Measurements from ENCODE around the gene MCL1. TPM values are rescaled to one million over a fixed set of nuclear protein-coding genes. Genes with fewer than 3 reads are reported as not detected.

MCL1 gene
- polyA plus RNA-seq, 1 donor (not counting 4 experiments of a cell fraction or from before 2014, with no cell fraction given) = 237 TPM

DNA sequence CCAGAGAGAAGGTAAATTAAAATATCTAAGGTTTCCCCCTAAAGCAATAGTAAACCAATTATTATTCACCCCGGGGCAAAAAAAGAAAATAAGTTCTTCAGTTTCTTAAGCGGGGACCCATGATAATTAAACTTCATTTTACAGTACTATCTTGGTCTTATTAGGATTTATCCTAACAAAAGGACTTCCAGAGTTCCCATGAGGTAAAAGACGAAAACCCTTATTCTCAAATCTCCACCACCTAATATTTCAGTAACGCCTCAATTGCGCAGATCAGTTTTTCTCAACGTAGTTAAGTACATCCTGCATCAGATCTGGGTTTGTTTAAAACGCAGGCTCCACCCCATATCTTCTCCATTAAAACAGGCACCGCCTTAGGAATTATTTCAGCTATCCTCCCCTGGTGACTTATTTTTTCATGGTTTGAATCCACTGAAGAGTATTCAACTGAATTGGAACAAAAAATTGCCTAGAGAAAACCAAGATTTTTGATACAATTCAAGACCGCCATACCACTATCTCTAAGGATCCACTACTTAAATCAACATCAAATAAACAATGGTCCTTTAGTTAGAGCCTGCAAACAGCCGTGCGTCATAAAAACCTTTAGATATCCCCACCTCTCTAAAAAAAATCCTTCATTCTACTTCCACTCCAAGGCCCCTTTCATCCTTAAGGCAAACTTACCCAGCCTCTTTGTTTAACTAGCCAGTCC is 1.7 kb downstream of the MCL1 start:
- DNase-seq (ENCODE audit: low read depth, low spot score) (no peak), FAIRE-seq (no peak)
- no peak overlapping the region for H2AFZ ChIP-seq (ENCODE audit: control insufficient read depth, low read length)
- H3K9me3 ChIP-seq (ENCODE audit: control insufficient read depth, low read depth, low read length) = no peaks in the 10 kb centered on the region
- peaks cover 67% of the 10 kb centered on the region for H3K79me2 ChIP-seq (ENCODE audit: control insufficient read depth, insufficient read depth, low read length)
- H3K9me1 ChIP-seq (ENCODE audit: control insufficient read depth, extremely low read depth, insufficient read depth, low read length) = no peaks in the 10 kb centered on the region
- H3K4me1 ChIP-seq (ENCODE audit: control insufficient read depth, extremely low read depth, insufficient read depth, low read length) = peaks cover 37% of the 10 kb centered on the region
- H3K4me2 ChIP-seq (ENCODE audit: control insufficient read depth, extremely low read depth, insufficient read depth, low read depth, low read length) = peak overlapping the region; percentile 30
- H3K36me3 ChIP-seq (ENCODE audit: control insufficient read depth in 2 of 2, extremely low read depth in 1 of 2, insufficient read depth in 2 of 2, low read length in 2 of 2) = peaks cover 24 to 59% of the 10 kb centered on the region in 2 experiments
- dilution Hi-C loops (cut with MboI; ENCODE audit: extremely low pct_ligation_motif_present, low sequenced_read_pairs) = no loop called here
- H4K20me1 ChIP-seq (ENCODE audit: control insufficient read depth, extremely low read depth, insufficient read depth, low read length) = peaks cover 52% of the 10 kb centered on the region
- TF ChIP-seq, protein P1, sequence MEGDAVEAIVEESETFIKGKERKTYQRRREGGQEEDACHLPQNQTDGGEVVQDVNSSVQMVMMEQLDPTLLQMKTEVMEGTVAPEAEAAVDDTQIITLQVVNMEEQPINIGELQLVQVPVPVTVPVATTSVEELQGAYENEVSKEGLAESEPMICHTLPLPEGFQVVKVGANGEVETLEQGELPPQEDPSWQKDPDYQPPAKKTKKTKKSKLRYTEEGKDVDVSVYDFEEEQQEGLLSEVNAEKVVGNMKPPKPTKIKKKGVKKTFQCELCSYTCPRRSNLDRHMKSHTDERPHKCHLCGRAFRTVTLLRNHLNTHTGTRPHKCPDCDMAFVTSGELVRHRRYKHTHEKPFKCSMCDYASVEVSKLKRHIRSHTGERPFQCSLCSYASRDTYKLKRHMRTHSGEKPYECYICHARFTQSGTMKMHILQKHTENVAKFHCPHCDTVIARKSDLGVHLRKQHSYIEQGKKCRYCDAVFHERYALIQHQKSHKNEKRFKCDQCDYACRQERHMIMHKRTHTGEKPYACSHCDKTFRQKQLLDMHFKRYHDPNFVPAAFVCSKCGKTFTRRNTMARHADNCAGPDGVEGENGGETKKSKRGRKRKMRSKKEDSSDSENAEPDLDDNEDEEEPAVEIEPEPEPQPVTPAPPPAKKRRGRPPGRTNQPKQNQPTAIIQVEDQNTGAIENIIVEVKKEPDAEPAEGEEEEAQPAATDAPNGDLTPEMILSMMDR (optimal IDR thresholded peaks at IDR 0.05 in 1 of 3, IDR thresholded peaks at IDR 0.05 in 1 of 3, conservative IDR thresholded peaks at IDR 0.05 in 1 of 3; ENCODE audit: extremely low read depth in 1 of 3, insufficient read depth in 2 of 3, low read length in 3 of 3) = no peak
- no peak for TF ChIP-seq EZH2 (IDR thresholded peaks at IDR 0.05; ENCODE audit: low read length)
- H3K27me3 ChIP-seq (ENCODE audit: control insufficient read depth, extremely low read depth, insufficient read depth, low read length) = no peaks in the 10 kb centered on the region
- H3K4me3 ChIP-seq (ENCODE audit: control insufficient read depth in 2 of 3, extremely low read depth in 1 of 3, insufficient read depth in 2 of 3, low read depth in 1 of 3, low read length in 3 of 3) = peak overlapping the region; percentile 90 to 98 (median 97)
- peak overlapping the region; percentile 99 for H3K9ac ChIP-seq (ENCODE audit: control insufficient read depth, extremely low read depth, insufficient read depth, low read length)
- peak overlapping the region; percentile 98 for H3K27ac ChIP-seq (ENCODE audit: control insufficient read depth, insufficient read depth, low read length)

DNA sequence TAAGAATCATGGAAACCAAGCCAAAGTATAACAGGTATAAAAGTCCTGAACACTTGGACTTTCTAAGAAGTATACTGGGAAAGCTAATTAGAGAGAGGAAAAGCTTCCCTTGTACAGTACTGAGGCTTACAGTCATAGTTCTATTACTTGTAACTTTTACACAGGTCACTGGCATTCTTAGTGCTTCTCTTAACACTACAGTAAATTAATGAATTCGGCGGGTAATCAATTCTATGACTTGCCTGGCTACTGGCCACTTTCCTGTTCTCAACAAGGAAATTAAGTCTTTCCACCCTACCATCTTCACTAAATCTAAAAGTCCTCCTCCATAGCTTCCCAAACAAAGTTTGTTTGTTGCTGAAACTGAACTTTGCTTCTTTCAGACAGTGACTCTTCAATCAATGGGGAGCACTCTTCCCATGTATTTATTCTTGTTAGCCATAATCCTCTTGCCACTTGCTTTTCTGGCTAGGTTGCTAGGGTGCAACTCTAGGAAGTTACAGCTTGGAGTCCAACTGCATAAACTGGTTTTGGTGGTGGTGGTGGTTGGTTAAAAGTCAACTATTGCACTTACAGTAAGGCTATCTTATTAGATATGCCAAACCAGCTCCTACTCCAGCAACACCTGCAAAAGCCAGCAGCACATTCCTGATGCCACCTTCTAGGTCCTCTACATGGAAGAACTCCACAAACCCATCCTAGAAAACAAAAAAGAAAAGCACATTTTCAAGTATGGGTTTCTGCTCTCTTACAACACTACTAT is 2.4 kb downstream of the MCL1 start:
- peak overlapping the region; percentile 98 for H3K27ac ChIP-seq (ENCODE audit: control insufficient read depth, insufficient read depth, low read length)
- peaks cover 24 to 59% of the 10 kb centered on the region in 2 experiments for H3K36me3 ChIP-seq (ENCODE audit: control insufficient read depth in 2 of 2, extremely low read depth in 1 of 2, insufficient read depth in 2 of 2, low read length in 2 of 2)
- H3K4me3 ChIP-seq (ENCODE audit: control insufficient read depth in 2 of 3, extremely low read depth in 1 of 3, insufficient read depth in 2 of 3, low read depth in 1 of 3, low read length in 3 of 3) = peak overlapping the region; percentile 90 to 98 (median 97)
- no peaks in the 10 kb centered on the region for H3K27me3 ChIP-seq (ENCODE audit: control insufficient read depth, extremely low read depth, insufficient read depth, low read length)
- H2AFZ ChIP-seq (ENCODE audit: control insufficient read depth, low read length) = no peak overlapping the region
- dilution Hi-C loops (cut with MboI; ENCODE audit: extremely low pct_ligation_motif_present, low sequenced_read_pairs) = no loop called here
- H3K9ac ChIP-seq (ENCODE audit: control insufficient read depth, extremely low read depth, insufficient read depth, low read length) = peak overlapping the region; percentile 99
- peak overlapping the region; percentile 99 for H3K4me2 ChIP-seq (ENCODE audit: control insufficient read depth, extremely low read depth, insufficient read depth, low read depth, low read length)
- no peaks in the 10 kb centered on the region for H3K9me1 ChIP-seq (ENCODE audit: control insufficient read depth, extremely low read depth, insufficient read depth, low read length)
- DNase-seq (ENCODE audit: low read depth, low spot score) (no peak), FAIRE-seq (no peak)
- no peaks in the 10 kb centered on the region for H3K9me3 ChIP-seq (ENCODE audit: control insufficient read depth, low read depth, low read length)
- TF ChIP-seq, protein P1 (optimal IDR thresholded peaks at IDR 0.05 in 1 of 3, IDR thresholded peaks at IDR 0.05 in 1 of 3, conservative IDR thresholded peaks at IDR 0.05 in 1 of 3; ENCODE audit: extremely low read depth in 1 of 3, insufficient read depth in 2 of 3, low read length in 3 of 3) = no peak
- TF ChIP-seq EZH2 (IDR thresholded peaks at IDR 0.05; ENCODE audit: low read length) = no peak
- H3K4me1 ChIP-seq (ENCODE audit: control insufficient read depth, extremely low read depth, insufficient read depth, low read length) = peaks cover 39% of the 10 kb centered on the region
- peaks cover 56% of the 10 kb centered on the region for H4K20me1 ChIP-seq (ENCODE audit: control insufficient read depth, extremely low read depth, insufficient read depth, low read length)
- peaks cover 67% of the 10 kb centered on the region for H3K79me2 ChIP-seq (ENCODE audit: control insufficient read depth, insufficient read depth, low read length)
